GM19193 (cell line): Measurements from ENCODE around the gene ZNF438.

Experiments used
- POLR2A ChIP-seq: IDR thresholded peaks from 4 replicates; pipeline ENCODE4 v1.6.1; 2011; ENCODE audit not compliant: insufficient read depth, insufficient read length; ENCODE audit errors: extremely low read depth

ZNF438 gene

DNA sequence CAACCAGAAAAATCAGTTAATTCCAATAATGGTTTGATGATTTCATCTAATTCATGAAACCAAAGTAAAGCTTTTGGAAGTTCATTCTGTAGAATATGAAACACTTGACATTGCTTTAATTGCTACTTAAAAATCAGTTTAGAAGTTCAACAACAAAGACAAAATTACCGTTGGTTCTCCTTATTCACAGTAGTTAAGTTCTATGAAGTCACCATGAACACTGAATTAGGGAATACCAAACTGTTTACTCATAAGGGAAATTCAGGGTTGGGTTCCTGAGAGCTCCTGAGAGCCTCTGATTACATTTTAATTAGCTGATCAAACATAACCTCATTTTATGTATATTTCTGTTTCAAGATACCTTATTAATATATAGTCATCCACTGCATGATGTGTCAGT lies 46.2 kb downstream of the ZNF438 start:
- no peak for TF ChIP-seq POLR2A

DNA sequence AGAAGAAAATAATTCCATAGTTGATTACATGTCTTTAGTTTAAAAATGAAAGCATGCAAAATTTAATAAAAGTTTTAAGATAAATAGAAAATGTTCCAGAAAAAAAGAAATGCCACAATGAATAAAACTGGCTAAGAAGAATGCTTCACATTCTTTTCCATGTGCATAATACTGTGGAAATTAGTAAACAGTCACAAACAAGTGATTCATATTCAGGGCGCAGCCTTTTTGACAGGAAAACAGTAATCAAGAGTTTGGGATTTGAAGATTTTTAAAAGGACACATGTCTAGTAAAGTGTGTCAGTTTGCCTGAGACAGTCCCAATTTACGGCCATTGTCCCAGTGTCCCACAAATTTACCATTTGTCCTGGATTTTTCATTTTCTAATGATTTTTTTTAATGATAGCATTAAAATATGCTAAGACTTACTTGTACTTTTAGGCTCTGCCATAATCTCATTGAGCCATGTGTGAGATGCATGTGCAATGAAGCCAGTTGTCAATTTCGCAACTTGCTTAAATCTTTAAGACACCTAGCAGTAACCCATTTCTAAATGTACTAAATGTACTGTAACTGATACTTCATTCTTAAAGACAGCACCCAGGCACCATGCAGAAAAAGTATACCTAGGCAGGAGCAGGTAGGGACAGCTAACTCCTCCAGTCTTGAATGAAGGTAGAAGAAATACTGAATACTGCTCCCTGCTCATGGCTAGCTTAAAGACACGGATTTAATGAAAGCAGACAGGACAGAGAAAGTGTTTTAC lies 46.9 kb downstream of the ZNF438 start:
- no peak for TF ChIP-seq POLR2A

DNA sequence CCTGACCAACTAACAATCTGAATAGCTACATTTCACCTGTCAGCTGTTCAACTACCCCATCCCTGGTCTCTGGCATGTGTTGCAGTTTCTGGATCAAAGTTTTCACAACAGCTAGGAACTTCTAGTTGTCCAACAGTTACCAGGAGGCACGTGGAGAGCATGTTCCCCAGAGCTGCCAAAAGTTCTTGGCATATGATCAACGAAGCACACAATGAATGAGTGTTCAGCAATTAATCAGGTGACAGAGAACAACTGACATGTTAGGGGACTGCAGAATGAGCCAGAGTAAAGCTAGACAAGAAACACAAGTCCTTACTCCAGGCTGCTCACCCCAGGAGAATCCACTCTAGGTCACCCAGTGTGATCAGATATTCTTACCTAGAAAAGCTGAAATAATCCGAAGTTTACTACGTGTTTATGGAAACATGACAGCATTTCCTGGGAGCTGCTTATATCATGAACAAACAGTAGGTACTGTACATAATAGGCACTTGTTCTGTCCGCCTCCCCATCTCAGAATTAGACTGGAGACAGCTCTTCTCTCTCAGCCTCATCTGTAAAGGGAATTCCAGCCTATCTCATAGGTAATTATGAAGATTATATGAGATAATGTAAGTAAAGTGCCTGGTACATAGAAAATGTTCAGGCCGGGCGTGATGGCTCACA lies 50.6 kb downstream of the ZNF438 start:
- TF ChIP-seq POLR2A: no peak

DNA sequence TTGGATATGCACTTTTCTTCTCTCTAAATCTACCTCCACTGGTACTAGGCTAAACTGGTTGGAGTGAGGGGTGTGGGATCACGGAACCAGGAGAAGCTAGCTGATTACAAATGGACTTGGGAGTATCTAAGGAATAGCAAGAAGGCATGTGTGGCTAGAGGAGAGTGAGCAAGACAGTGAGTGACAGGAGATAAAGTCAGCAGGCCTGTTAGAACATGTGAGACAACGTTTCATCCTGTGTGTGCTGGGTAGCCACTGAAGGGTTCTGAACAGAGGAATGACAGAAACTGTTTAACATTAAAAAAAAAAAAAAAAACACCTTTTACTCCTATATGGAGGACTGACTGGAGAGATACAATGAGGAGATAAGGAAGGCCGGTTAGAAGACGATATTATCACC lies 51.7 kb downstream of the ZNF438 start:
- TF ChIP-seq POLR2A: no peak

DNA sequence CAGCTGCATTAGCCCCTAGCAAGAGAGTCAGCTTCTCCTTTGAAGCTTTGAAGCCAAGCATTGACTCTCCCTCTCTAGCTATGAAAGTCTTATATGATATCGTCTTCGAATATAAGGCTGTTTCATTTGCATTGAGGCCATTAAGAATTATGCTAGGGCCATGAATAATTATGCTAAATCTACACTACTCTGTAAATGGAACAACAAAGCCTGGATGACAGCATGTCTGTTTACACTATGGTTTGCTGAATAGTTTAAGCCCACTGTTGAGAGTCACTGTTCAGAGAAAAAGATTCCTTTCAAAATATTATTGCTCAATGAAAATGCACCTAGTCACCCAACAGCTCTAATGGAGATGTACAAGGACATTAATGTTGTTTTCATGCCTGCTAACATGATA lies 52.8 kb downstream of the ZNF438 start:
- TF ChIP-seq POLR2A: no peak

DNA sequence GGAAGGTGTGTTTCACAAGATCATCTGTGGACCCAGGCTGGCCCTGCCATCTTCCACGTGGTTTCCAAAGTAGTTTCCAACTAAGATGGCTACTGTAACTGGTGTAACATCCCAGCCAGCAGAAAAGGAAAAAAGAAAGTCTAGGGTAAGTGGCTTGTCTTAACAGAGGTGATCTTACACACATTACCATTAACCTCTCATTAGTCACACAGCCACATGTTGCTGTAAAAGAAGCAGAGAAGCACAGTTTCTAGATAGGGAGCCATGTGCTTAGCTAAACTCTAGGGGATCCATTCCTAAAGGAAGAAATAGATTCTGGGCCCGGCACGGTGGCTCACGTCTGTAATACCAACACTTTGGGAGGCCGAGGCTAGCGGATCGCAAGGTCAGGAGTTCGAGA lies 54.3 kb downstream of the ZNF438 start:
- TF ChIP-seq POLR2A: no peak

DNA sequence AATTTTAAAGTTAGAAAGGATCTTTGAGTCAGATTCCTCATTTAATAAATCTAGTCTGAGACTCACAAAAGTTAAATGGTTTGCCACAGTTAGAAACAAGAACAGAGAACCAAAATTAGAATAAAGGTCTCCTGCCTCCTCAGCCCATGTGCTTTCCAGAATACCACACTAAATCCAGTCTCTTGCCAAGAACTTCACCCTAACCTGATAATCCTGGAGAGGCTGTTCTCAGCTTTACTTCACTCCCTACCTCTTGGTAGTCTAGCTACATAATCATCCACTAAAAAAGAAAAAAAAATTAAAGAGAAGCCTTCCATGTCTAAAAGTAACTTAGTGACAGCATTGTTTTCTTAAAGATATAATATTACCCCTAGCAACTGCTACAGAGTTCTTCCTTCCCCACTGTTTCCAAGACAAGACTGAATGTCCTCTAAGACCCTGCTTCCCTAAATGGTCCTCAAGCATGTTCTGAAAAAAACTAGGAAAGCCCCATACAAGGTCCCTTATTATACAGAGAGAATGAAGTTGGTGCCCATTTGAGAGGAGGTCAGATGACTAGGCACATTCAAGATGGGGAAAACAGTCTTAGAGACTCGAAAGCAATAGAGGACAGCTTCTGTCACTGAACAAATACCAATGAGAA lies 56.8 kb downstream of the ZNF438 start:
- TF ChIP-seq POLR2A: no peak

DNA sequence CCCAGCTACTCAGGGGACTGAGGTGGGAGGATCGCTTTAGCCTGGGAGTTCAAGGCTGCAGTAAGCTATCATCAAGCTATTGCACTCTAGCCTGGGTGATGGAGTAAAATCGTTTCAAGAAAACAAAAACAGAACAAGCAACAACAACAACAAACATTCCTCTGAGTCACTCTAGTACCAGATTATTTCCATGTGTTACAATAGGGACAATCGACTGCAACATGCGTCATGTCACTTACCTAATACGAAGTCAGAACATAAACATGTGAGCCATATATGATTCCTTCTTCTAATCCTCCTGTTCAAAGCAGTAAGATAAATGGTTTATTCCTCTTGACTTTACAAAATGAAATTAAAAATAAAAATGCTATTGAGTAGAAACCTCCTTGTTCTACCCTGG lies 57.3 kb downstream of the ZNF438 start:
- no peak for TF ChIP-seq POLR2A

DNA sequence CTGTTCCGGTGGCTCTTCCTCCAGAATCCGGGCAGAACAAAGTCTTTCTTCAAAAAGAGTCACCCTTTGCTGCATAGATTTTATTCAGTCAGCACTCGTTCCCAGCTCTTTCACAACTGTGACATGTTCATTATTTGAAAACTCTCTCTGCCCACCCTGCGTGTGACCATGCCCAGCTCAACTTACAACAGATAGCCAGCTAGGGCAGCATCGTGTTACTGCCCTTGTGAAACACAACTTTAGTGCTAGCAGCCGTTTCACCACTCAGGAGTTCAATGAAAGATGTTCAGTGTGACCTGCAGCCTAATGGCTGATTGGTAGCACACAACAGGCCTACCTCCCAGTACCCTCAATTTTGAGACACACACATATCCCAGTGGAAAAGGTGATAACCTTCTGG lies 57.9 kb downstream of the ZNF438 start:
- no peak for TF ChIP-seq POLR2A

DNA sequence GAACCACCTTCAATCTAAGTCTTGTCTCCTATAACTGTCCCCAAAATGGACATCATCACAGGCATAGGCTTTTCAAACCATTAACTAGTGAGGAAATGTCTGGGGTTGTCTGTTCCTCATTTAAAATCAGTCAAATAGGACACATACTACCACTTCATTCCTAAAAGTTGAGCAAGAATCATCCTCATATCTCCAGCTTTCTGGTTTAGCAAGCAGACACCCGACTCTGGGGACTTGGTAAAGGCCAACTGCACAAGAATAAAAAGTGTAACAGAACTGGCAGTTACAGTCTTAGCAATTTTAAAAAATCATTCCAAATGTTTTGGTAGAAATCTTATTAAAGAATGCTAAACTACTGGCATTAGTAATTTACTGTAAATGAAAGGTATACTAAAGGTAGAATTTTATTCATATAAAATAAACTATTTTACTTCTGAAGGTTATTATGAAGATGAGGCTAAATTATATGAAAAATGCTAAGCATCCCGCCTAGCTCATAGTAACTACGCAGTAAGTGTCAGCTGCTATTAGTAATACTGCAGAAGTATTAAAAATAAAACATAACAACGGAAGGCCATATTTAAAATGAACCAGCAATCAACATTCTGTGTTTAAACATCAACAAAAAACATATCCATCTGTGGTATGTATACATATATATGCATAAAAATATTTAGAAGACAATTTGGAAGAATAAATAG lies 60.8 kb downstream of the ZNF438 start:
- TF ChIP-seq POLR2A: no peak

DNA sequence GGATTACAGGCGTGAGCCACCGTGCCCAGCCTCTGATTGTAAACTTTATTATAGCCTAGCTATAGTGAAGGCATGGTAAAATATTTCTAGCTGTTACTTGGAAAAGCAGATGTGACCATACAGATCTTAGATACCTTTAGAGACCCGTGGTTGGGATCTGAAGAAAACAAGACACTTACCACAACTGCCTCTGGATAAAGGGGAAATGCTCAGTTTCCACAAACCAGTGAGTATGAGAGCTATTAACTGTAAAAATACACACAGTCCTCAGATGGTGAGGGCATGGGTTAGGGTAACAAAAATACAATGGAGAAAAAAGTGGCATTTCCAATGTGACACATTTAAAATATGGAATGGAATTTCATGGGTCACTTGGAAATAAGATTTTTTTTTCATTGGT lies 63.0 kb downstream of the ZNF438 start:
- TF ChIP-seq POLR2A: no peak

DNA sequence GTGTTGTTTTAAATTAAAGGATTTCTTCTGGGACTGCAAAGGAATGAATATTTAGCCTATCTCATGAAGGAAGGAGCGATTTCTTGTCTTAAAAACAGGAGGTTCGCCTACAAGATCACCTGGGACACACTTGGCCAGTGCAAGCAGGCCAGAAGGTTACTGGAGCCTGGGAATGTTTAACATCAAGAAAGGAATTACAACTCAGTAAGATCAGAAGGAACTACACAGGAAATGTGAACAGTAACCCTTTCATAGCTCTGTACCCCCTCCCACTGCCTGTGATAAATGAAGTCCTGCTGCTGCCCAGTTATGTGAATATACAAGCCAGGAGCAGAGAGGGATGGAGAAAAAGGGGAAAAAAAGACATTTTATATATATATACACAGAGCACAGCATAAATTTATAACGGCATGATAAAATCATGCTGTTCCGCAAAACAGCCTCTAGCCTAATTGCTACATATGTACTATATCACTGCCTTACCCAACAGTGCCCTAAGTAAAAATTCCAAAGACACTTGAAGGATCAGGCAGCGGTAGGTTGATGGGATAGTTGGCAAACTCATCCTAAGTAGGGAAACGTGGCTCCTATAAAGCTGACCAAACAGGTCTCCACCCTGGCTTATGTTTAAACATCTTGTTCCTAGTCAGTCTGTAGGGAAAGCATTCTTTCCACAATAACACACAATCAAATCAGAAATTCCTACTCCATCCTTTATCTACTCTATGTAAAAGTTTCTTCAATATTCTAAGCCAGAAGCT lies 63.8 kb downstream of the ZNF438 start:
- no peak for TF ChIP-seq POLR2A

DNA sequence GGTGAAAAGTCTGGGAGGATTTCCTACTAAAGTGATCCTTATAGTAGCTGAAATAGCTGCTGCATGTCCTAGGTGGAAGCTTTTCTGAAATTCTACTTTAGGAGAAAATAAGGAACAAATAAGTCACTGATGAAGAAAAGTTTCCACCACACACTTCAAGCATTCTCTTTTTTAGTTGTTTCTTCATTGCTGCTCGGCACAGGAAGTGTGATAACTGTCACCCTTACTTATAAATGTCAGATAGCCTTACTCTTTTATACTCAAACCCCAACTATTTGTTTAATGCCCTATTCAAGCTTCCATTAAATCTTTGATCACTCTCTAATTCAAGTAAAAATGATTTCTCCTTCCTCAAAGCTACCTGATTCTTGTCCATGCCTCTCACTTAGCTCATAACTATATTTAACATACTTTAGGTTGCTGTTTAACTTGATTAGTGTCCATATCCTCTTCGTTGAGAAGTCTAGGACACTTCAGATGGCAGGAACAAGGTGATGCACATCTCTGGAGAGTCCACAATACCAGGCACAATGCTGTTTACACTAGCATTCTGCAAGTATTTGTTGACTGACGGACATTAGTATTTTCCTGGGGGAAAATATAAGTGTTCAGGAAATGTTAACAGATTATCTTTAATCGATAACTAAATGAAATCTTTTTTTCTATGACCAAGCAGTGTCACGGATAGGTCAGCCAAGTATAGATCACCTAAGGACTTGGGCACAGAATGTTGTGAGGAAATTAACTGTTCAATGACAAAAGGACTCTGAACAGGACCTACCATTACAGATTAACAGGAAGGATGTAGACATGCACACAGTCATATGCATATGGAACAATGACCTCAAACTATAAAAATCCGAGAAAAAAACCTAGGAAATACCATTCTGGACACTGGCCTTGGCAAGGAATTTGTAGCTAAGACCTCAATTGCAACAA lies 67.4 kb downstream of the ZNF438 start:
- no peak for TF ChIP-seq POLR2A

DNA sequence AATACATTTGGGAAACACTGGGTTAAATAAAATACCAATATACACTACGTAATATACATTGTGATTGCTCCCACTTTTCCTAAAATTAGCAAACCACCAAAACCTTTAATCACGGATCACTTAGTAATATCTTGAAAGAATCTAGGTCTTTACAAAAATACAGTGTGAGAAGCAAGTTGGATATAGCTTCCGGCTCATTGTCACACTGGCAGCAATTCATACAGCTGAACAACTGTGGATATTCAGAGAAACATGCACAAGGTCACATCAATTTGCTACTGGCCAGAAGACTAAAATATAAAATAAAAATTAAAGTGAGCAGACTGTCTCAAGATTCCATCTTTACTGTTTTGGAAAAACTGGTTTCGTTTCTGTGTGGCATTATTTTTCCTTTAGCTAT lies 69.1 kb downstream of the ZNF438 start:
- no peak for TF ChIP-seq POLR2A
